Astrocyte (in vitro differentiated cells and primary cell): ENCODE data around the gene DTNBP1. TPM values are rescaled to one million over a fixed set of nuclear protein-coding genes. Genes with fewer than 3 reads are reported as not detected.

Experiments used
- DNase-seq: peaks from one replicate; pipeline ENCODE4 v3.0.0-alpha.2; 2010; ENCODE audit warnings: low read depth
- FAIRE-seq: peaks from 2 replicates; lab custom pipeline; 2011; peaks lifted over from hg19 to GRCh38; lab: Jason Lieb, UNC
- H2AFZ ChIP-seq: 2 replicates; pipeline ENCODE4 v1.6.0; 2012; ENCODE audit warnings: low read depth, low read length, inconsistent platforms
- H3K27ac ChIP-seq: 2 replicates; pipeline ENCODE4 v1.5.1; 2011; ENCODE audit warnings: low read depth, low read length, inconsistent platforms
- H3K27me3 ChIP-seq: 2 replicates; pipeline ENCODE4 v1.6.0; 2011; ENCODE audit warnings: low read length, inconsistent platforms; ENCODE audit not compliant: insufficient read depth
- H3K36me3 ChIP-seq: 2 replicates; pipeline ENCODE4 v1.5.1; 2011; ENCODE audit warnings: low read length, inconsistent platforms; ENCODE audit not compliant: insufficient read depth
- H3K4me1 ChIP-seq: 2 replicates; pipeline ENCODE4 v1.5.1; 2011; ENCODE audit warnings: low read length, inconsistent platforms; ENCODE audit not compliant: insufficient read depth
- H3K4me2 ChIP-seq: 2 replicates; pipeline ENCODE4 v1.6.0; 2012; ENCODE audit warnings: low read length, inconsistent platforms
- H3K4me3 ChIP-seq: 2 replicates; pipeline ENCODE4 v1.5.1; 2011; ENCODE audit warnings: low read depth, mild to moderate bottlenecking, low read length, inconsistent platforms; ENCODE audit not compliant: insufficient read depth
- H3K79me2 ChIP-seq: 2 replicates; pipeline ENCODE4 v1.6.0; 2012; ENCODE audit warnings: mild to moderate bottlenecking, low read length, inconsistent platforms; ENCODE audit not compliant: insufficient read depth
- H3K9ac ChIP-seq: 2 replicates; pipeline ENCODE4 v1.6.0; 2012; ENCODE audit warnings: mild to moderate bottlenecking, low read length, inconsistent platforms
- H3K9me3 ChIP-seq: 2 replicates; pipeline ENCODE4 v1.5.1; 2012; ENCODE audit warnings: low read depth, mild to moderate bottlenecking, low read length, inconsistent platforms; ENCODE audit not compliant: insufficient read depth
- H4K20me1 ChIP-seq: 2 replicates; pipeline ENCODE4 v1.6.0; 2012; ENCODE audit warnings: low read length, inconsistent platforms; ENCODE audit not compliant: insufficient read depth
- H3K27ac Mint-ChIP-seq: one replicate; pipeline ENCODE4 v1.8.0; 2021; ENCODE audit warnings: mild to moderate bottlenecking, mixed read lengths; ENCODE audit not compliant: unreplicated experiment
- H3K27me3 Mint-ChIP-seq: one replicate; pipeline ENCODE4 v1.8.0; 2021; ENCODE audit warnings: low read depth, mixed read lengths; ENCODE audit not compliant: unreplicated experiment
- H3K36me3 Mint-ChIP-seq: one replicate; pipeline ENCODE4 v1.8.0; 2021; ENCODE audit warnings: low read depth, mixed read lengths; ENCODE audit not compliant: unreplicated experiment
- H3K4me1 Mint-ChIP-seq: one replicate; pipeline ENCODE4 v1.8.0; 2021; ENCODE audit warnings: low read depth, mixed read lengths; ENCODE audit not compliant: unreplicated experiment
- H3K4me3 Mint-ChIP-seq: one replicate; pipeline ENCODE4 v1.8.0; 2021; ENCODE audit warnings: mild to moderate bottlenecking, moderate library complexity, mixed read lengths; ENCODE audit not compliant: unreplicated experiment
- H3K9me3 Mint-ChIP-seq: one replicate; pipeline ENCODE4 v1.8.0; 2021; ENCODE audit warnings: mild to moderate bottlenecking, mixed read lengths; ENCODE audit not compliant: unreplicated experiment
- EZH2 ChIP-seq: IDR thresholded peaks from 2 replicates; pipeline ENCODE4 v1.6.1; 2012; ENCODE audit warnings: mild to moderate bottlenecking, low read length, inconsistent platforms; ENCODE audit not compliant: insufficient read depth
- total RNA-seq: library from RNA; stranded (reverse); gene quantifications from 2 replicates; pipeline ENCODE4 v1.2.1, GENCODE V29; 2021
- TF ChIP-seq, protein P1 (sequence below): IDR thresholded peaks from 2 replicates; pipeline ENCODE4 v1.5.1; 2011; ENCODE audit warnings: low read depth, mild to moderate bottlenecking, inconsistent platforms, low read length, moderate library complexity; ENCODE audit not compliant: insufficient read depth

DTNBP1 gene
- total RNA-seq, 1 donor from 2014 or later = 13.0 TPM

DNA sequence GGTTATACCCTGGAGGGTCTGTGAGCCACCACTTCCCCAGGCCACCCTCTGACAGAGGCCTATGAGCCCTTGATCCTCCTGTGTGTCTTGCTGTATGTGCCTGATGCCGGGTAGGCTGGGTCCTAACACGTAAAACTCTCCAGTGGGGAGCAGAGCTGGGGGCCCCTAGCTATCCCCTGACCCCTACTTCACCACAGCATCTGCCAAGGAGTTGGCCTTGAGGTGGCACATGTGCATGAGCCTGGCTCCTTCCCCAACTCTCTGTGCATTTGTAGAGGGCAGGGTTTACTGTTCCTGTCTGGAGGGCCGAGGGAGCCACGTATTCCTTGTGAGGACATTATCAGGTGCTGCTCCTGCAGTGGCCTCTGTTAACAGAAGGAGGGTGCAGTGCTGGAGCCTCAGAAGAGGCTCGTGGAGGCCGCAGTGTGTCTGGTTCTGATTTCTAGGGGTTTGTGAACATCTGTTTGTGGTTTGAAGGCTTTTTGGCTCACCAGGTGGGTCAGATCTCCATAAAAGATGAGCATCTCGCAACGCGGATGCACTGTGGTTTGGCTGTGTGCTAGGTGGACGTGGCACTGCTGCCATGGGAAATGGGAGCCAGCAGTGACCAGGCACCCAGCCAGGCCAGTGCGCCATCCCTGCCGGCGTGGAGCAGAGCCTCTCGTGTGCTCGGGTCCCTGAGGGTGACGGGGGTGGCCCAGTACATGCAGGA is 152.1 kb downstream of the DTNBP1 start:
- Mint-ChIP-seq H3K4me1 (peaks cover 7% of the 10 kb centered on the region), H3K9me3 (no peaks in the 10 kb centered on the region), H3K27ac (no peak overlapping the region), H3K36me3 (peaks cover 55% of the 10 kb centered on the region), H3K4me3 (no peak overlapping the region), H3K27me3 (no peaks in the 10 kb centered on the region)
- Histone ChIP-seq H3K27ac (no peak overlapping the region), H3K9ac (no peak overlapping the region), H3K4me1 (peaks cover under 1% of the 10 kb centered on the region), H2AFZ (no peak overlapping the region), H3K9me3 (no peaks in the 10 kb centered on the region), H3K27me3 (no peaks in the 10 kb centered on the region), H3K36me3 (peaks cover 10% of the 10 kb centered on the region), H3K4me2 (no peak overlapping the region), H3K79me2 (peaks cover 14% of the 10 kb centered on the region), H4K20me1 (peaks cover 77% of the 10 kb centered on the region), H3K4me3 (no peak overlapping the region)
- no peak for TF ChIP-seq EZH2
- TF ChIP-seq, protein P1, sequence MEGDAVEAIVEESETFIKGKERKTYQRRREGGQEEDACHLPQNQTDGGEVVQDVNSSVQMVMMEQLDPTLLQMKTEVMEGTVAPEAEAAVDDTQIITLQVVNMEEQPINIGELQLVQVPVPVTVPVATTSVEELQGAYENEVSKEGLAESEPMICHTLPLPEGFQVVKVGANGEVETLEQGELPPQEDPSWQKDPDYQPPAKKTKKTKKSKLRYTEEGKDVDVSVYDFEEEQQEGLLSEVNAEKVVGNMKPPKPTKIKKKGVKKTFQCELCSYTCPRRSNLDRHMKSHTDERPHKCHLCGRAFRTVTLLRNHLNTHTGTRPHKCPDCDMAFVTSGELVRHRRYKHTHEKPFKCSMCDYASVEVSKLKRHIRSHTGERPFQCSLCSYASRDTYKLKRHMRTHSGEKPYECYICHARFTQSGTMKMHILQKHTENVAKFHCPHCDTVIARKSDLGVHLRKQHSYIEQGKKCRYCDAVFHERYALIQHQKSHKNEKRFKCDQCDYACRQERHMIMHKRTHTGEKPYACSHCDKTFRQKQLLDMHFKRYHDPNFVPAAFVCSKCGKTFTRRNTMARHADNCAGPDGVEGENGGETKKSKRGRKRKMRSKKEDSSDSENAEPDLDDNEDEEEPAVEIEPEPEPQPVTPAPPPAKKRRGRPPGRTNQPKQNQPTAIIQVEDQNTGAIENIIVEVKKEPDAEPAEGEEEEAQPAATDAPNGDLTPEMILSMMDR = no peak
- DNase-seq = no peak
- FAIRE-seq = no peak

DNA sequence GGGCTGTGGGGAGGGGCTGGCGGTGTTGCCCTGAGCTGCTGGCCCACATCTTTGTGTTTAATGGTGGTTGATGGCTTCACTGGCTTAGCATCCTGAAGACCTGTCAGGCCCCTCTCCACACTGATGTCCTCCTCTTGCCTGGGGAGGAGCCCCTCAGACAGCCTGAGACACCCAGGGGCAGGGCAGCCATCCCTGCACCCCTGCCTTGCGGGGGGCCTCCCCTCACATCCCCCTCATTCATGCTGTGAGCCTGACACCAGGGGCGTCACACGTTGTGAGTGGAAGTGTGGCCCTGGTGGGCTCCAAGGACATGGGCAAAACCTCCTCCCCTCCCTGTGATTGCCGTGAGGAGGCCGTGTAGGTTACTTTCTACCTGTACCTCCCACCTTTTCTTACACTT is 152.7 kb downstream of the DTNBP1 start:
- no peak overlapping the region for H3K27ac ChIP-seq
- H3K4me1 Mint-ChIP-seq = peaks cover 11% of the 10 kb centered on the region
- no peaks in the 10 kb centered on the region for H3K27me3 Mint-ChIP-seq
- no peak overlapping the region for H2AFZ ChIP-seq
- peaks cover 53% of the 10 kb centered on the region for H3K36me3 Mint-ChIP-seq
- FAIRE-seq = no peak
- no peaks in the 10 kb centered on the region for H3K27me3 ChIP-seq
- DNase-seq = no peak
- peaks cover 6% of the 10 kb centered on the region for H3K4me1 ChIP-seq
- H3K27ac Mint-ChIP-seq = no peak overlapping the region
- TF ChIP-seq, protein P1 = no peak
- no peak for TF ChIP-seq EZH2
- peaks cover 14% of the 10 kb centered on the region for H3K79me2 ChIP-seq
- no peaks in the 10 kb centered on the region for H3K9me3 Mint-ChIP-seq
- no peak overlapping the region for H3K4me3 ChIP-seq
- no peak overlapping the region for H3K9ac ChIP-seq
- no peak overlapping the region for H3K4me3 Mint-ChIP-seq
- no peaks in the 10 kb centered on the region for H3K9me3 ChIP-seq
- peaks cover 10% of the 10 kb centered on the region for H3K36me3 ChIP-seq
- H4K20me1 ChIP-seq = peaks cover 81% of the 10 kb centered on the region
- H3K4me2 ChIP-seq = no peak overlapping the region

DNA sequence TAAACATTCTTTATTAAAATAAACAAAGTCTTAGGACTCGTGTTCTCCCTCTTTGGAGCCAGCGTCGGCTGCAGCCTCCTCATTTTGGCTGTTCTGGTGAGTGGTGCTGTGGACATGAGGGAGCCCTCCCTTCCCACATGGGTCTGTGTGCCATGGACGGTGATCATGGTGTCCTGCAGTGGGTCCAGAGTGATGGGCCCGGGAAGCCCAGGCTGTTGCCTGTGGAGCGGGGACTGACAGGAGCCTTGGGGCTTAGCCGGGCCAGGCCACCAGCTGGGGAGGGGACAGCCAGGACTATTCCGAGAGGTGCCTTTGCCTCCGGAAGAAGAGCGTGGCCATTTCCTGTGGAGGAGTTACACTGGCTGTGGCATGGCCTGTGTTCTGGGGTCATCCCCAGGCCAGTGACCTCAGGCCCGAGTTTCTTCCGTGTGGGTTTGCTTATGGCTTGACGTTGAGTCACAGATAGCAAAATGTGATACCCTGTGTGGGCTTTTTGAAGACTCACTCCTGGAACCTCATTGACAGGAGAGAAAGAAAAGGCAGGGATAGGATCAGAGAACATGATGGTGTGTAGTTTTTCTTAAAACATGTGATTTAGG is 153.4 kb downstream of the DTNBP1 start:
- H3K4me1 Mint-ChIP-seq = peaks cover 18% of the 10 kb centered on the region
- no peak for DNase-seq
- Histone ChIP-seq H3K36me3 (peaks cover 10% of the 10 kb centered on the region), H3K4me2 (no peak overlapping the region), H3K79me2 (peaks cover 14% of the 10 kb centered on the region), H3K4me1 (peaks cover 13% of the 10 kb centered on the region), H3K4me3 (no peak overlapping the region), H3K27me3 (no peaks in the 10 kb centered on the region), H2AFZ (no peak overlapping the region), H3K9me3 (no peaks in the 10 kb centered on the region), H3K27ac (no peak overlapping the region), H3K9ac (no peak overlapping the region), H4K20me1 (peaks cover 79% of the 10 kb centered on the region)
- H3K36me3 Mint-ChIP-seq = peaks cover 49% of the 10 kb centered on the region
- H3K27me3 Mint-ChIP-seq = no peaks in the 10 kb centered on the region
- H3K4me3 Mint-ChIP-seq = no peak overlapping the region
- no peaks in the 10 kb centered on the region for H3K9me3 Mint-ChIP-seq
- no peak for FAIRE-seq
- TF ChIP-seq EZH2 = no peak
- TF ChIP-seq, protein P1 = no peak
- no peak overlapping the region for H3K27ac Mint-ChIP-seq
